Smooth muscle cell (in vitro differentiated cells): ENCODE data around the gene RAB3GAP2. TPM values are rescaled to one million over a fixed set of nuclear protein-coding genes. Genes with fewer than 3 reads are reported as not detected.

ENCODE experiments used
- DNase-seq: peaks from one replicate; lab custom pipeline; 2025; ENCODE audit not compliant: unreplicated experiment; lab: John Stamatoyannopoulos, UW
- H2AFZ ChIP-seq: fragments of 200-600 bp; sonication (generic); 2 replicates; pipeline ENCODE4 v1.6.0; 2016; ENCODE audit warnings: antibody characterized with exemption, low read depth, mild to moderate bottlenecking
- H3F3A ChIP-seq: fragments of 200-600 bp; sonication (generic); 2 replicates; pipeline ENCODE4 v1.6.0; 2017; ENCODE audit warnings: antibody characterized with exemption, low read depth
- H3K27ac ChIP-seq: fragments of 200-600 bp; sonication (generic); 2 replicates; pipeline ENCODE4 v1.5.1; 2016; ENCODE audit warnings: low read depth, mild to moderate bottlenecking
- H3K27me3 ChIP-seq: fragments of 200-600 bp; sonication (generic); 2 replicates; pipeline ENCODE4 v1.6.1; 2016; ENCODE audit warnings: low read depth, mild to moderate bottlenecking
- H3K36me3 ChIP-seq: fragments of 200-600 bp; sonication (generic); 2 replicates; pipeline ENCODE4 v1.5.1; 2016; ENCODE audit warnings: low read depth
- H3K4me1 ChIP-seq: fragments of 200-600 bp; sonication (generic); 2 replicates; pipeline ENCODE4 v1.5.1; 2016; ENCODE audit warnings: low read depth
- H3K4me2 ChIP-seq: fragments of 200-600 bp; sonication (generic); 2 replicates; pipeline ENCODE4 v1.6.0; 2016; ENCODE audit warnings: mild to moderate bottlenecking
- H3K4me3 ChIP-seq: fragments of 200-600 bp; sonication (generic); 2 replicates; pipeline ENCODE4 v1.5.1; 2016; ENCODE audit warnings: mild to moderate bottlenecking
- H3K79me2 ChIP-seq: fragments of 200-600 bp; sonication (generic); 2 replicates; pipeline ENCODE4 v1.6.0; 2016; ENCODE audit warnings: low read depth, mild to moderate bottlenecking
- H3K9ac ChIP-seq: fragments of 200-600 bp; sonication (generic); 2 replicates; pipeline ENCODE4 v1.6.0; 2016; ENCODE audit warnings: low read depth
- H3K9me3 ChIP-seq: fragments of 200-600 bp; sonication (generic); replicated peaks from 2 replicates; pipeline ENCODE4 v1.5.1; 2016; ENCODE audit warnings: low read depth
- H4K20me1 ChIP-seq: fragments of 200-600 bp; sonication (generic); 2 replicates; pipeline ENCODE4 v1.6.0; 2016; ENCODE audit warnings: low read depth
- WGBS: methylation state at CpG from one replicate; pipeline ENCODE4 v1.1.7; 2016; ENCODE audit warnings: low lambda C conversion rate; 5-methylcytosine and 5-hydroxymethylcytosine counted together
- polyA plus RNA-seq: library from polyadenylated mRNA; unstranded; fragments of >200 nt; fragmentation: Nextera tagmentation; extraction: Ambion mirVana; gene quantifications from 2 replicates; pipeline ENCODE4 v1.2.1, GENCODE V29; 2016
- total RNA-seq: library from RNA; depleted of rRNA; stranded (reverse); fragments of >200 nt; gene quantifications from 2 replicates; pipeline ENCODE4 v1.2.3, GENCODE V29; 2014
- TF ChIP-seq, protein P1 (sequence below): fragments of 200-600 bp; sonication (generic); IDR thresholded peaks from 2 replicates; pipeline ENCODE4 v1.5.1; 2017; ENCODE audit warnings: borderline replicate concordance, mild to moderate bottlenecking, antibody characterized with exemption; ENCODE audit not compliant: insufficient read depth, poor library complexity, severe bottlenecking

RAB3GAP2 gene
- total and polyA plus RNA-seq, 2 experiments from 2014 or later = 12.9 to 33.0 TPM

DNA sequence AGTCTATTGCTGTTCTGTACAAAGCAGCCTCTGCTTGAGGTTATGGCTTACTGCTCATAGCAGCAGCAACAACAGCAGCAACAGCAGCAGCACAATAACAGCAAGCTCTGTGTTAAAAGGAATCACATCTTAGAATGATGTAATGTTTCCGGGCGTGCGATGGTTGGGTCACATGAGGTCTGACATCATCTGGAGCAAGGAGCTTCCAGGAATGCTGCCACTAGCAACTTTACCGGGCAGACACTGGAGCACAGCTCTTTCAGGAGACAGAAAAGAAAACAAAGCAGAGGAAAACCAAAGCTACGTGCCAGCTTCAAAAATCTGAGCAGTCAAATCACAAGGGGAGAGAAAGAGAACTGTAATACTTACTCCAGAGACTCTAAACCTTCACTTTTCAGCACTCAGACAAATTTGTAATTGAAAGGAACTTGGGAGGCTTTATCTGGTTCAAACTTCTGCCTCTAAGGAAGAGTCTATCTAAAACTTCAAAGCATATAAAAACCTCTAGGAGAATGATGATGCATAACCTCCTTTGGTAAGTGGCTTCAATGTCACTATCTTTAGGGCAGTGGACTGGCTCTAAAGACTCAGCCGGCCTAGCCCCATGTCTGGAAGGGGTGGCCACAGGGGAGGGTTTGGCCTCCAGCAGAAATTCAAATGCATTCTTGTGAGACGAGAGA, 28.3 kb upstream of the RAB3GAP2 start:
- H3K27me3 ChIP-seq = no peaks in the 10 kb centered on the region
- DNase-seq = peak; percentile 21
- H2AFZ ChIP-seq = peak overlapping the region; percentile 82
- H3K4me2 ChIP-seq = peak overlapping the region; percentile 73
- no peaks in the 10 kb centered on the region for H3K79me2 ChIP-seq
- H3F3A ChIP-seq = no peaks in the 10 kb centered on the region
- H3K4me3 ChIP-seq = peak overlapping the region; percentile 32
- no peaks in the 10 kb centered on the region for H3K36me3 ChIP-seq
- WGBS = 4% methylated on average over 7 of the region's 7 CpGs
- no peaks in the 10 kb centered on the region for H3K9me3 ChIP-seq
- H3K4me1 ChIP-seq = peaks cover 10% of the 10 kb centered on the region
- H3K27ac ChIP-seq = peak overlapping the region; percentile 100
- peak overlapping the region; percentile 97 for H3K9ac ChIP-seq
- no peaks in the 10 kb centered on the region for H4K20me1 ChIP-seq
- TF ChIP-seq, protein P1, sequence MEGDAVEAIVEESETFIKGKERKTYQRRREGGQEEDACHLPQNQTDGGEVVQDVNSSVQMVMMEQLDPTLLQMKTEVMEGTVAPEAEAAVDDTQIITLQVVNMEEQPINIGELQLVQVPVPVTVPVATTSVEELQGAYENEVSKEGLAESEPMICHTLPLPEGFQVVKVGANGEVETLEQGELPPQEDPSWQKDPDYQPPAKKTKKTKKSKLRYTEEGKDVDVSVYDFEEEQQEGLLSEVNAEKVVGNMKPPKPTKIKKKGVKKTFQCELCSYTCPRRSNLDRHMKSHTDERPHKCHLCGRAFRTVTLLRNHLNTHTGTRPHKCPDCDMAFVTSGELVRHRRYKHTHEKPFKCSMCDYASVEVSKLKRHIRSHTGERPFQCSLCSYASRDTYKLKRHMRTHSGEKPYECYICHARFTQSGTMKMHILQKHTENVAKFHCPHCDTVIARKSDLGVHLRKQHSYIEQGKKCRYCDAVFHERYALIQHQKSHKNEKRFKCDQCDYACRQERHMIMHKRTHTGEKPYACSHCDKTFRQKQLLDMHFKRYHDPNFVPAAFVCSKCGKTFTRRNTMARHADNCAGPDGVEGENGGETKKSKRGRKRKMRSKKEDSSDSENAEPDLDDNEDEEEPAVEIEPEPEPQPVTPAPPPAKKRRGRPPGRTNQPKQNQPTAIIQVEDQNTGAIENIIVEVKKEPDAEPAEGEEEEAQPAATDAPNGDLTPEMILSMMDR = no peak

DNA sequence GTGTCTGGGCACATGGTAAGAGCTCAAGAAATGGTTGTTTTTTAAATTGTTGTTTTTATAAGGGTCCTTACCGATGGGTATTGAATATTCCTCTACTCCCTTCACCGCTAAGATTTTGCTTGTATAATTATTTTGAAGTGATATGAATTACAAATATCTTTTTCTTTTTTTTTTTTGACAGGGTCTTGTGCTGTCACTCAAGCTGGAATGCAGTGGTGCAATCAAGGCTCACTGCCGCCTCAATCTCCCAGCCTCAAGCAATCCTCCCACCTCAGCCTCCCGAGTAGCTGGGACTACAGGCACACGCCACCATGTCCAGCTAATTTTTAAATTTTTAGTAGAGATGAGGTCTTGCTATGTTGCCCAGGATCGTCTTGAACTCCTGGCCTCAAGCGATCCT, 27.1 kb upstream of the RAB3GAP2 start:
- DNase-seq = no peak
- WGBS = 96% methylated on average over 7 of the region's 7 CpGs
- H3K9me3 ChIP-seq = no peaks in the 10 kb centered on the region
- H3K27me3 ChIP-seq = no peaks in the 10 kb centered on the region
- no peak overlapping the region for H2AFZ ChIP-seq
- peaks cover 10% of the 10 kb centered on the region for H3K4me1 ChIP-seq
- H3K79me2 ChIP-seq = no peaks in the 10 kb centered on the region
- H3K27ac ChIP-seq = peak overlapping the region; percentile 100
- no peak overlapping the region for H3K9ac ChIP-seq
- H3K4me3 ChIP-seq = no peak overlapping the region
- H3K36me3 ChIP-seq = no peaks in the 10 kb centered on the region
- H3F3A ChIP-seq = no peaks in the 10 kb centered on the region
- no peak overlapping the region for H3K4me2 ChIP-seq
- TF ChIP-seq, protein P1 = no peak
- H4K20me1 ChIP-seq = no peaks in the 10 kb centered on the region

DNA sequence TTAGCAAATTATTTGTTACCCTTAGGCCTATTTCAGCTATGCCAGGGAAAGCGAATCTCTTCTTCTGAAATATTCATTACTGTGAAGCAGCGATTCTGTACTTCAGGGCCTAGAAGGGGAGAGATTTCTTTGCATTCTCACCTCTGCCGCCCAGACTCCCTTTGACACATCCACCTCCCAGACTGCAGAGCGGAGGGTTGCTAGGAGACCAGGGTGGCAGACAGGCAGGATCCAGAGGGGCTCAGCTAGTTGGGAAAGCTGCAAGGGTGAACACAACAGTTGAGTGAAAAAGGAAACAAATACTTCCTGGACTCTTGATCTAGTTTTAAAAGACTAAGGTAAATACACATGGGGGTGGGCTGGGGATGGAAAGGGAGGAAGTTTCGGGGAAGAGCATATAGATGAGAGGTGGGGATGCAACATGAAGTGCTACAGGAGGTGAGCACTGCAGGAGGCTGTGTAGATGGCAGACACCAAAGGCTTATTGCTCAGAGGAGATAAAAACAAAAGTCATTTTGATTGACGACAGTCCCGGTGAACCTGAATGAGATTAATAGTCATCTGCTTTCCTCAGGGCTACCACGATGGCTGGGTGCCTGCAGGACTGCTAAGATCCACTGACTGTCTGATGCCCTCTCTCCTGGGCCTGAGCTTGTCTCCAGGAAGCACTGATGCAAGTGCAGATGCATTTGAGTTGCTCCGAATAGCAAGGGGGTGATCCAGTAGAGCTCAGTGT, 26.4 kb upstream of the RAB3GAP2 start:
- H3K27me3 ChIP-seq = no peaks in the 10 kb centered on the region
- TF ChIP-seq, protein P1 = no peak
- H3K9me3 ChIP-seq = no peaks in the 10 kb centered on the region
- no peaks in the 10 kb centered on the region for H3F3A ChIP-seq
- DNase-seq = no peak
- H3K79me2 ChIP-seq = no peaks in the 10 kb centered on the region
- H3K36me3 ChIP-seq = no peaks in the 10 kb centered on the region
- WGBS = 80% methylated on average over 9 of the region's 9 CpGs
- no peaks in the 10 kb centered on the region for H4K20me1 ChIP-seq
- H3K4me2 ChIP-seq = no peak overlapping the region
- H3K9ac ChIP-seq = no peak overlapping the region
- peaks cover 17% of the 10 kb centered on the region for H3K4me1 ChIP-seq
- no peak overlapping the region for H3K4me3 ChIP-seq
- H2AFZ ChIP-seq = no peak overlapping the region
- no peak overlapping the region for H3K27ac ChIP-seq
